ENCODE data around the gene MPHOSPH9. TPM values are rescaled to one million over a fixed set of nuclear protein-coding genes. Genes with fewer than 3 reads are reported as not detected.

Gene MPHOSPH9
- total RNA-seq, 2 experiments from 2014 or later = 88.3 to 136 TPM

GRCh38 chr12:123232472-123232806, 502 bp downstream of the MPHOSPH9 start:
- CTCF ChIA-PET (ENCODE audit: unreplicated experiment) = interaction anchor here (0.6 to 1.5 kb wide), 2 partner anchors 32 to 438 kb away, joined by 3 read pairs; no protein-coding TSS in a partner anchor
- DNase-seq (ENCODE audit: low spot score) = no peak
- H3K79me2 ChIP-seq (ENCODE audit: insufficient read depth, low read depth, low read length) = peaks cover 89% of the 10 kb centered on the region
- peak overlapping the region; percentile 94 for H3K4me3 ChIP-seq (ENCODE audit: low read depth, low read length, poor library complexity, severe bottlenecking)
- no peaks in the 10 kb centered on the region for H4K20me1 ChIP-seq (ENCODE audit: insufficient read depth, low read length)
- POLR2A ChIA-PET = interaction anchor here (0.5 to 2.9 kb wide), 32 partner anchors 8 to 1618 kb away, joined by 3 to 17 read pairs (median 4); partner anchors contain the start of genes KMT5A, OGFOD2, SBNO1 and SNRNP35
- H3K9me2 ChIP-seq (ENCODE audit: insufficient read depth, low read length) = no peaks in the 10 kb centered on the region
- BruUV-seq (replicated peaks) = no TSS peak
- no peaks in the 10 kb centered on the region for H3K9me3 ChIP-seq (ENCODE audit: low read length)
- peak overlapping the region; percentile 58 for H3K27ac ChIP-seq (ENCODE audit: low read depth, low read length, poor library complexity, severe bottlenecking)
- TF ChIP-seq EZH2phosphoT487 (IDR thresholded peaks at IDR 0.05; ENCODE audit: borderline replicate concordance, low read depth, low read length) = no peak
- TF ChIP-seq CTCF (conservative IDR thresholded peaks at IDR 0.05; ENCODE audit: low read length) = no peak
- peak overlapping the region; percentile 79 for H3K4me2 ChIP-seq (ENCODE audit: low read length)
- intact Hi-C loops (cut with micrococcal nuclease; ENCODE audit: unreplicated experiment) = loop anchor here (2.0 to 10.0 kb wide), 2 partner anchors 258 to 348 kb away; partner anchors contain the start of gene OGFOD2
- H2AFZ ChIP-seq (ENCODE audit: low read length) = peak overlapping the region; percentile 81
- peaks cover 51% of the 10 kb centered on the region for H3K4me1 ChIP-seq (ENCODE audit: insufficient read depth, low read length, poor library complexity, severe bottlenecking)
- H3K36me3 ChIP-seq (ENCODE audit: insufficient read depth, low read length) = peaks cover 57% of the 10 kb centered on the region

GRCh38 chr12:123231931-123232330, 1.0 kb downstream of the MPHOSPH9 start:
- H3K4me3 ChIP-seq (ENCODE audit: low read depth, low read length, poor library complexity, severe bottlenecking) = peak overlapping the region; percentile 94
- H3K4me2 ChIP-seq (ENCODE audit: low read length) = peak overlapping the region; percentile 79
- no TSS peak for BruUV-seq (replicated peaks)
- H3K36me3 ChIP-seq (ENCODE audit: insufficient read depth, low read length) = peaks cover 57% of the 10 kb centered on the region
- no peaks in the 10 kb centered on the region for H3K9me2 ChIP-seq (ENCODE audit: insufficient read depth, low read length)
- ChIA-PET POLR2A (interaction anchor here (0.5 to 2.9 kb wide), 25 partner anchors 9 to 481 kb away, joined by 3 to 17 read pairs (median 4); partner anchors contain the start of genes KMT5A, OGFOD2, SBNO1 and SNRNP35), CTCF (ENCODE audit: unreplicated experiment) (interaction anchor here (0.6 to 1.5 kb wide), 2 partner anchors 31 to 438 kb away, joined by 3 read pairs; no protein-coding TSS in a partner anchor)
- peak overlapping the region; percentile 58 for H3K27ac ChIP-seq (ENCODE audit: low read depth, low read length, poor library complexity, severe bottlenecking)
- intact Hi-C loops (cut with micrococcal nuclease; ENCODE audit: unreplicated experiment) = loop anchor here (2.0 to 10.0 kb wide), 2 partner anchors 257 to 347 kb away; partner anchors contain the start of gene OGFOD2
- peak overlapping the region; percentile 81; the same call in 1 of the 2 replicates for H2AFZ ChIP-seq (ENCODE audit: low read length)
- DNase-seq (ENCODE audit: low spot score) = peak; percentile 14
- H4K20me1 ChIP-seq (ENCODE audit: insufficient read depth, low read length) = no peaks in the 10 kb centered on the region
- TF ChIP-seq CTCF (conservative IDR thresholded peaks at IDR 0.05; ENCODE audit: low read length) (no peak), EZH2phosphoT487 (IDR thresholded peaks at IDR 0.05; ENCODE audit: borderline replicate concordance, low read depth, low read length) (no peak)
- H3K79me2 ChIP-seq (ENCODE audit: insufficient read depth, low read depth, low read length) = peaks cover 89% of the 10 kb centered on the region
- no peaks in the 10 kb centered on the region for H3K9me3 ChIP-seq (ENCODE audit: low read length)
- peaks cover 46% of the 10 kb centered on the region for H3K4me1 ChIP-seq (ENCODE audit: insufficient read depth, low read length, poor library complexity, severe bottlenecking)

- Histone ChIP-seq H3K79me2 (ENCODE audit: insufficient read depth, low read depth, low read length) (peaks cover 74% of the 10 kb centered on the region), H4K20me1 (ENCODE audit: insufficient read depth, low read length) (no peaks in the 10 kb centered on the region), H3K36me3 (ENCODE audit: insufficient read depth, low read length) (peaks cover 56% of the 10 kb centered on the region), H3K4me2 (ENCODE audit: low read length) (peak overlapping the region; percentile 60), H3K9me2 (ENCODE audit: insufficient read depth, low read length) (no peaks in the 10 kb centered on the region), H2AFZ (ENCODE audit: low read length) (no peak overlapping the region), H3K4me1 (ENCODE audit: insufficient read depth, low read length, poor library complexity, severe bottlenecking) (peaks cover 29% of the 10 kb centered on the region), H3K9me3 (ENCODE audit: low read length) (no peaks in the 10 kb centered on the region), H3K27ac (ENCODE audit: low read depth, low read length, poor library complexity, severe bottlenecking) (peak overlapping the region; percentile 10), H3K4me3 (ENCODE audit: low read depth, low read length, poor library complexity, severe bottlenecking) (peak overlapping the region; percentile 46)
- POLR2A ChIA-PET = interaction anchor here (0.6 to 0.9 kb wide), 2 partner anchors 272 to 342 kb away, joined by 3 read pairs; no protein-coding TSS in a partner anchor
- CTCF ChIA-PET (ENCODE audit: unreplicated experiment) = no interaction called here
- no peak for TF ChIP-seq EZH2phosphoT487 (IDR thresholded peaks at IDR 0.05; ENCODE audit: borderline replicate concordance, low read depth, low read length)
- no peak for TF ChIP-seq CTCF (conservative IDR thresholded peaks at IDR 0.05; ENCODE audit: low read length)
- intact Hi-C loops (cut with micrococcal nuclease; ENCODE audit: unreplicated experiment) = no loop called here
- BruUV-seq (replicated peaks) = no TSS peak
- DNase-seq (ENCODE audit: low spot score) = no peak
These were observed 3.9 kb downstream of the MPHOSPH9 start for GRCh38 chr12:123229051-123229450.
